Suprapubic skin (tissue), 4 donors: Measurements from ENCODE around the gene CNTF. TPM values are rescaled to one million over a fixed set of nuclear protein-coding genes. Genes with fewer than 3 reads are reported as not detected.

ENCODE experiments used
- DNase-seq, 2 donors: peaks; one replicate each; pipeline ENCODE4 v3.0.0-alpha.2; 2019; ENCODE audit warnings: low spot score in 2 of 2
- H3K27ac ChIP-seq: fragments of 200-600 bp; sonication (generic); one replicate; pipeline ENCODE4 v1.5.1; 2019
- H3K27me3 ChIP-seq: fragments of 200-600 bp; sonication (generic); one replicate; pipeline ENCODE4 v1.5.1; 2019
- H3K36me3 ChIP-seq: fragments of 200-600 bp; sonication (generic); one replicate; pipeline ENCODE4 v1.5.1; 2019
- H3K4me1 ChIP-seq: fragments of 200-600 bp; sonication (generic); one replicate; pipeline ENCODE4 v1.5.1; 2019
- H3K4me3 ChIP-seq: fragments of 200-600 bp; sonication (generic); one replicate; pipeline ENCODE4 v1.5.1; 2019; ENCODE audit warnings: mild to moderate bottlenecking
- H3K9me3 ChIP-seq: fragments of 200-600 bp; sonication (generic); one replicate; pipeline ENCODE4 v1.5.1; 2019
- EP300 ChIP-seq: sonication (generic); formaldehyde crosslinking; IDR thresholded peaks from one replicate; pipeline ENCODE4 v1.6.1; 2017; ENCODE audit warnings: antibody characterized with exemption
- POLR2A ChIP-seq, 2 donors: fragments of 450-650 bp; IDR thresholded peaks; one replicate each; pipeline ENCODE4 v1.6.1; 2017; ENCODE audit warnings: antibody characterized with exemption in 2 of 2, mild to moderate bottlenecking in 2 of 2, moderate library complexity in 2 of 2
- POLR2AphosphoS5 ChIP-seq, 3 donors: sonication (generic); formaldehyde crosslinking; IDR thresholded peaks; one replicate each; pipeline ENCODE4 v1.6.1; 2017; ENCODE audit warnings: antibody characterized with exemption in 3 of 3
- WGBS: methylation state at CpG from one replicate; pipeline ENCODE4 v1.1.5; 2018; 5-methylcytosine and 5-hydroxymethylcytosine counted together
- total RNA-seq, 4 donors: library from RNA; depleted of rRNA; stranded (reverse); fragments of >200 nt; gene quantifications; one replicate each; pipeline ENCODE4 v1.1.0, GENCODE V29; 2016
- TF ChIP-seq, protein P1 (sequence below), 2 donors: fragments of 200-600 bp in 1 of 2; fragments of 450-650 bp in 1 of 2; sonication (generic) in 1 of 2; IDR thresholded peaks; one replicate each; pipeline ENCODE4 v1.5.1; 2016 to 2019; ENCODE audit warnings: antibody characterized with exemption in 2 of 2, mild to moderate bottlenecking in 1 of 2, moderate library complexity in 1 of 2

CNTF gene
- total RNA-seq, 4 donors from 2014 or later: 2.8 to 3.6 (median 3.3) TPM

DNA sequence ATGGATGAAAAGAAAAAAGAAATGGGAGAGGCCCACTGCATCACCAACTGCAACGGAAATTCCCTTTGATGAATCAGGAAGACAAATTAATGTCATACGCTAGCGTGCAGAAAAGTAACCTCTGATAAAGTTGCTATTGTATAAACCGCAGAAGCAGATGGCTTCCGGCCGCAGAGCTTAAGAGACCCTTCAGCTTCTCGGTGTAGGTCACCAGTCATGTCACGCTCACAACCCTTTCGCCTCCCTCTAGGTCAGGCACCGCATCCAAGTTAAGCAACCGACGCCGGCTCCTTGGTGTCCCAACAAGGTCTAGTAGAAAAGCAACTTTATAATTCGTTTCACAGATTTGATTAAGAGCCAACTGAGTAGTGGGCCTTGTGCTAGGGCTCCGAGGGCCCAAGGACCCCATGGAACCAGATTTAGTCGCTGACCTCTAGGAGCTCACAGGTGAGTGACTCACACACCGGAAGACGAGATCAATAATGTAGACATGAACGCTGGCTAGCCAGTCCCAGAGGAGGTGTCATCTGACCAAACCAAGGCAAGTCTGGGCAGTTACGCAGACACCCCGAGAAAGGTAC lies 44.8 kb upstream of the CNTF start:
- H3K36me3 ChIP-seq: no peaks in the 10 kb centered on the region
- no peaks in the 10 kb centered on the region for H3K9me3 ChIP-seq
- TF ChIP-seq POLR2AphosphoS5 (IDR thresholded peaks at IDR 0.05): peak in 2 of 3 donors; percentile 19 to 89
- TF ChIP-seq, protein P1, sequence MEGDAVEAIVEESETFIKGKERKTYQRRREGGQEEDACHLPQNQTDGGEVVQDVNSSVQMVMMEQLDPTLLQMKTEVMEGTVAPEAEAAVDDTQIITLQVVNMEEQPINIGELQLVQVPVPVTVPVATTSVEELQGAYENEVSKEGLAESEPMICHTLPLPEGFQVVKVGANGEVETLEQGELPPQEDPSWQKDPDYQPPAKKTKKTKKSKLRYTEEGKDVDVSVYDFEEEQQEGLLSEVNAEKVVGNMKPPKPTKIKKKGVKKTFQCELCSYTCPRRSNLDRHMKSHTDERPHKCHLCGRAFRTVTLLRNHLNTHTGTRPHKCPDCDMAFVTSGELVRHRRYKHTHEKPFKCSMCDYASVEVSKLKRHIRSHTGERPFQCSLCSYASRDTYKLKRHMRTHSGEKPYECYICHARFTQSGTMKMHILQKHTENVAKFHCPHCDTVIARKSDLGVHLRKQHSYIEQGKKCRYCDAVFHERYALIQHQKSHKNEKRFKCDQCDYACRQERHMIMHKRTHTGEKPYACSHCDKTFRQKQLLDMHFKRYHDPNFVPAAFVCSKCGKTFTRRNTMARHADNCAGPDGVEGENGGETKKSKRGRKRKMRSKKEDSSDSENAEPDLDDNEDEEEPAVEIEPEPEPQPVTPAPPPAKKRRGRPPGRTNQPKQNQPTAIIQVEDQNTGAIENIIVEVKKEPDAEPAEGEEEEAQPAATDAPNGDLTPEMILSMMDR (IDR thresholded peaks at IDR 0.05): no peak
- TF ChIP-seq EP300: peak; percentile 23
- peak; percentile 72 to 75 for TF ChIP-seq POLR2A (IDR thresholded peaks at IDR 0.05)
- peaks cover 74% of the 10 kb centered on the region for H3K4me1 ChIP-seq
- H3K27me3 ChIP-seq: no peaks in the 10 kb centered on the region
- H3K27ac ChIP-seq: peak overlapping the region; percentile 100
- peak; percentile 82 to 85 for DNase-seq
- H3K4me3 ChIP-seq: peak overlapping the region; percentile 99
- under 1% methylated on average over 21 of the region's 21 CpGs for WGBS

DNA sequence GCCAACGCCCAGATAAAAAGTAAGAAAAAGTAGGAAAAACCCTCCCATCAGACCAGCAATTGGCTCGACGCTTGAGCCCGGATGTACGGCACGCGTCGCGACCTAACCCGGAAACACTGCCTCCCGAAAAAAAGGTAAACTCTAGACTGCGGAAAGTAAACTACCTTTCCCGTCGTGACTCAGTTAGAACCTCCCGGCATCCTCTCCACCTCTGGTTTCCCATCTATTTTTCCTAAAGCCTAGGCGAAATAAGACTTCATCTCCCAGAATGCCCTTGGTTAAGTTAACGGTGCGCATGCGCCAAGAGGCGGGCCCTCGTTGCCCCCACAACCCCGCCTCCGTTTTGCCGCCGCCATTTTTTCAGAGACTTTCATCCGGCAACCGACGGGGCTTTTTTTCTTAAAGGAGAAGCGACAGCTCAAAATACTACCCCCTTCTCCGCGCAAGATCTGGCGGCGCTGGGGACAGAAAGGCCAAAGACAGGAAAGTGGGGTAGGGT lies 44.3 kb upstream of the CNTF start:
- no peaks in the 10 kb centered on the region for H3K27me3 ChIP-seq
- WGBS: under 1% methylated on average over 33 of the region's 33 CpGs
- H3K27ac ChIP-seq: peak overlapping the region; percentile 100
- H3K9me3 ChIP-seq: no peaks in the 10 kb centered on the region
- H3K4me1 ChIP-seq: peaks cover 74% of the 10 kb centered on the region
- H3K36me3 ChIP-seq: no peaks in the 10 kb centered on the region
- TF ChIP-seq EP300: no peak
- peak in 1 of 3 donors; percentile 34 for TF ChIP-seq POLR2AphosphoS5 (IDR thresholded peaks at IDR 0.05)
- peak; percentile 98 for DNase-seq
- H3K4me3 ChIP-seq: peak overlapping the region; percentile 99

DNA sequence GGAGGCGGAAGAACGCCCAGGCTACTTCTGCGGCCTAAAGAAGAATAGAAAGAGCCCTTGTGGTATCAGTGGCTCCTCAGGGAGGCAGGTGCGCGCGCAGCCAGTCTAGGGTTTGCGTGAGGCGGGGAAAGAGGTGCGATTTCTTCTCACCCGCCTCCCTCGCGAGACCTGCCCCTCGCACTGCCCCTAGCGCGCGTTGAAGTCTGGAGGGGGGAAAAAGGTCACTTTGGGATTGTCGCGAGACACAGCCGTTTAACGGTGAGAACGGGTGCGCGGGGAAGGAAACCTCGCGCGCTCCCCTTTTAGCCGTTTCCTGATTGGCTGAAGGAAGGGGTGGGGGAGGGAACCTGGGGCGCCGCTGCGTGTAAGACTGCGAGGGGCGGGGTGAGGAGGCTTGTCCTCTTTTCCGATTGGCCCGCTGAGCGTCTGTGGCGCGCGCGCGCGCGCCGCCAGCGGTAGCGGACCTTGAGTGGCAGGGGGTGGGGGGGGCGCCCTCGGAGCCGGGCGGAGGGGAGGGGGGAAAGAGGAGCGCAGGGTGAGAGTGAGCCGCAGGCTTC lies 43.8 kb upstream of the CNTF start, which contains the start of gene ZFP91:
Gene ZFP91, plus strand, starts transcription at position 429 of the 557 bp plus-strand sequence. CDS start 219 bp downstream, outside the sequence.
- TF ChIP-seq POLR2A (IDR thresholded peaks at IDR 0.05): peak; percentile 64 to 90
- TF ChIP-seq, protein P1 (IDR thresholded peaks at IDR 0.05): no peak
- TF ChIP-seq POLR2AphosphoS5 (IDR thresholded peaks at IDR 0.05): peak in 1 of 3 donors; percentile 65
- Histone ChIP-seq H3K27me3 (no peaks in the 10 kb centered on the region), H3K36me3 (no peaks in the 10 kb centered on the region), H3K4me3 (peak within 1 kb of the TSS; percentile 99), H3K9me3 (no peaks in the 10 kb centered on the region), H3K4me1 (peaks cover 74% of the 10 kb centered on the region), H3K27ac (peak within 1 kb of the TSS; percentile 100)
- WGBS: under 1% methylated on average over 31 of the region's 51 CpGs
- DNase-seq: peak; percentile 99

DNA sequence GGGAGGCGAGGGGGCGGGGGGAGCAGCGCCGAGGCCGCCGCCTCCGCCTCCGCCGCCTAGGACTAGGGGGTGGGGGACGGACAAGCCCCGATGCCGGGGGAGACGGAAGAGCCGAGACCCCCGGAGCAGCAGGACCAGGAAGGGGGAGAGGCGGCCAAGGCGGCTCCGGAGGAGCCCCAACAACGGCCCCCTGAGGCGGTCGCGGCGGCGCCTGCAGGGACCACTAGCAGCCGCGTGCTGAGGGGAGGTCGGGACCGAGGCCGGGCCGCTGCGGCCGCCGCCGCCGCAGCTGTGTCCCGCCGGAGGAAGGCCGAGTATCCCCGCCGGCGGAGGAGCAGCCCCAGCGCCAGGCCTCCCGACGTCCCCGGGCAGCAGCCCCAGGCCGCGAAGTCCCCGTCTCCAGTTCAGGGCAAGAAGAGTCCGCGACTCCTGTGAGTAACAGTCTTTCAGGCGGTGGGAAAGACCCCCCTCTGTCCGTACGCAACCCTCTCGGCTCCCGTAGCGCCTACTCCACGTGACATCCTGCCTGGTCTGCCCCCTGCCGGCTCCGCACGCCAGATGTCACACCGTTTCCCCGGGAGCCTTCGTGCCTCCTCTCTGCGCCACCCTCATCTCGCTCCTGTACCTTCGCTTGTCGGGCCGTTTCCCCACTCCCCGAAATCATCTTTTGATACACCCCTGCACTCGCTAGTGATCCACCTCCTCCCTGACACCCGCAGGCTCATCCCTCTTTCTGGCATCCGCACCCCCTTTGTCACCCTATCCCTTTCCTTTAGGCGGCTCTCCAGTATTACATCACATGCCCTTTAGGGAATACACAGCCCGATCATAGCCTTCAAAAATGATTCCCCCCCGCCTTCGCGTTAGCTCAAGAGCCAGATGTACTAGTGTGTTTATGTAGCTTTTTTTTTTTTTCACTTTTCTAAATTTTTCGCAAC lies 43.0 kb upstream of the CNTF start:
- Histone ChIP-seq H3K4me1 (peaks cover 74% of the 10 kb centered on the region), H3K9me3 (no peaks in the 10 kb centered on the region), H3K36me3 (no peaks in the 10 kb centered on the region), H3K27ac (peak overlapping the region; percentile 100), H3K4me3 (peak overlapping the region; percentile 99), H3K27me3 (no peaks in the 10 kb centered on the region)
- TF ChIP-seq POLR2A (IDR thresholded peaks at IDR 0.05): peak in 1 of 2 donors; percentile 81
- TF ChIP-seq EP300: no peak
- peak; percentile 92 to 99 (median 96) for TF ChIP-seq POLR2AphosphoS5 (IDR thresholded peaks at IDR 0.05)
- TF ChIP-seq, protein P1 (IDR thresholded peaks at IDR 0.05): peak; percentile 78 to 87
- peak; percentile 95 to 97 for DNase-seq
- WGBS: under 1% methylated on average over 55 of the region's 78 CpGs

DNA sequence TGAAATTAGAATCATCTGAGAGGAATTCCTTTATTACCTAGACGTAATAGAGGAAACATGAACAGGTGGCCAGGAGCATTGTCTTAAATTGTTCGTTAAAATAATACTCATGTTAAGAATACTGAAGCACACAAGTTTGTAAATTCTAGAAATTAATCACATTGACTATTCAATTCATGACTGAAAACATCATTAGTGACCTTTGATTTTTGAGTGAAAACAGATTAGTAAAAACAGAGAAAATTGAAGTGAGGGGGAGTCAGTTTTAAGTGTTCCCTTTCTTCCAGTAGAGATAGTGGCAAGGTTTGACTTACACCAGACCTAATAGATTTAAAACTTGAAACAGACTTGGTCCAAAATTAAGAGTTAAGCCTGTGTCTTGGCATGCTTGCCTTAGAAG lies 42.2 kb upstream of the CNTF start:
- WGBS: 1% methylated on average over 2 of the region's 2 CpGs

More for the DNA sequence above, 42.2 kb upstream of the CNTF start:
- no peaks in the 10 kb centered on the region for H3K36me3 ChIP-seq
- H3K4me1 ChIP-seq: peaks cover 74% of the 10 kb centered on the region
- H3K27me3 ChIP-seq: no peaks in the 10 kb centered on the region
- peak overlapping the region; percentile 99 for H3K4me3 ChIP-seq
- H3K9me3 ChIP-seq: no peaks in the 10 kb centered on the region
- DNase-seq: no peak
- TF ChIP-seq, protein P1 (IDR thresholded peaks at IDR 0.05): no peak
- H3K27ac ChIP-seq: peak overlapping the region; percentile 100
